Lower leg skin (tissue), 3 donors: ENCODE measurements around the gene UBE2G1.

Experiments
- POLR2A ChIP-seq, 2 donors: fragments of 450-650 bp; IDR thresholded peaks; one replicate each; pipeline ENCODE4 v1.6.1; 2016 to 2017; ENCODE audit warnings: antibody characterized with exemption in 2 of 2, mild to moderate bottlenecking in 1 of 2, moderate library complexity in 1 of 2
- TF ChIP-seq, protein P1 (sequence below), 3 donors: fragments of 450-650 bp; IDR thresholded peaks; one replicate each; pipeline ENCODE4 v1.5.1; 2016; ENCODE audit warnings: antibody characterized with exemption in 3 of 3, mild to moderate bottlenecking in 3 of 3, moderate library complexity in 2 of 3

DNA sequence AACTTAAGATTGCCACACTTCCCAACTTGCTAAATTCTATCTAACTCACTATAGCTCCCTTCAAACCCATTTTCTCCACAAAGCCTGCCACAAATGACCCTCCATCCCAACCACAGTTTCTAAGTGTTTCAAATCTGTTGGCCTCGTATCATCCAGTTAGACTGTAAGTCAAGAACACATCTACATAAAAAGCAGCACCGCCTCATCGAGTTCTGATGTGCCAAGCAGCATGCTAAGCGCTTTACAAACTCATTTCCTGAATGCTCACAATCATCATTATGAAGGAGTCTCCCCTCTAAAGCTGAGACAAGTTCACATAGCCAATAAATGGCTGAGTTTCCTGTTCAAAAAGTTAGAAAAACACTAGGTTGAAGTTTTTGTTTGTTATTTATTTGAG lies 93.5 kb downstream of the UBE2G1 start:
- TF ChIP-seq, protein P1, sequence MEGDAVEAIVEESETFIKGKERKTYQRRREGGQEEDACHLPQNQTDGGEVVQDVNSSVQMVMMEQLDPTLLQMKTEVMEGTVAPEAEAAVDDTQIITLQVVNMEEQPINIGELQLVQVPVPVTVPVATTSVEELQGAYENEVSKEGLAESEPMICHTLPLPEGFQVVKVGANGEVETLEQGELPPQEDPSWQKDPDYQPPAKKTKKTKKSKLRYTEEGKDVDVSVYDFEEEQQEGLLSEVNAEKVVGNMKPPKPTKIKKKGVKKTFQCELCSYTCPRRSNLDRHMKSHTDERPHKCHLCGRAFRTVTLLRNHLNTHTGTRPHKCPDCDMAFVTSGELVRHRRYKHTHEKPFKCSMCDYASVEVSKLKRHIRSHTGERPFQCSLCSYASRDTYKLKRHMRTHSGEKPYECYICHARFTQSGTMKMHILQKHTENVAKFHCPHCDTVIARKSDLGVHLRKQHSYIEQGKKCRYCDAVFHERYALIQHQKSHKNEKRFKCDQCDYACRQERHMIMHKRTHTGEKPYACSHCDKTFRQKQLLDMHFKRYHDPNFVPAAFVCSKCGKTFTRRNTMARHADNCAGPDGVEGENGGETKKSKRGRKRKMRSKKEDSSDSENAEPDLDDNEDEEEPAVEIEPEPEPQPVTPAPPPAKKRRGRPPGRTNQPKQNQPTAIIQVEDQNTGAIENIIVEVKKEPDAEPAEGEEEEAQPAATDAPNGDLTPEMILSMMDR (IDR thresholded peaks at IDR 0.05): no peak
- TF ChIP-seq POLR2A (IDR thresholded peaks at IDR 0.05): no peak
